HG03135 (cell line): ENCODE results near the gene RIT1.
A peak's percentile ranks its signal among the peaks of the same experiment; 100 is the strongest.
"Not testable (repeated sequence)": the region's sequence is repeated elsewhere in the genome, so short reads cannot be mapped to it uniquely, and the experiment has no call there.

Experiments
- ATAC-seq: cut with Tn5 transposase; IDR thresholded peaks from one replicate; pipeline ENCODE4 v1.9.1; 2021; ENCODE audit warnings: mild to moderate bottlenecking, moderate library complexity; ENCODE audit not compliant: unreplicated experiment

RIT1 gene

GRCh38 chr1:155934097-155934935 lies 23.2 kb upstream of the RIT1 start, which contains the start of gene KHDC4:
Gene KHDC4 (minus strand): TSS chr1:155934413. CDS start chr1:155934373, 40 bp downstream.
- peak; percentile 96 for ATAC-seq

- ATAC-seq = no peak
Measured at GRCh38 chr1:155933591-155934096, 22.5 kb upstream of the RIT1 start.

GRCh38 chr1:155932487-155932886 lies 21.3 kb upstream of the RIT1 start:
- no peak for ATAC-seq

GRCh38 chr1:155932081-155932480 lies 20.9 kb upstream of the RIT1 start:
- ATAC-seq = no peak

- ATAC-seq = no peak
Measured at GRCh38 chr1:155931332-155932038, 20.3 kb upstream of the RIT1 start.

- not testable (repeated sequence) for ATAC-seq
Measured at GRCh38 chr1:155930725-155931124, 19.6 kb upstream of the RIT1 start.

GRCh38 chr1:155929057-155929456 lies 17.9 kb upstream of the RIT1 start:
- no peak for ATAC-seq

GRCh38 chr1:155925506-155925905 lies 14.4 kb upstream of the RIT1 start:
- no peak for ATAC-seq

GRCh38 chr1:155920717-155921116 lies 9.6 kb upstream of the RIT1 start:
- no peak for ATAC-seq

- no peak for ATAC-seq
Measured at GRCh38 chr1:155919801-155920200, 8.7 kb upstream of the RIT1 start.

GRCh38 chr1:155918660-155919059 lies 7.5 kb upstream of the RIT1 start:
- ATAC-seq = no peak

- no peak for ATAC-seq
Measured at GRCh38 chr1:155913969-155914757, 3.0 kb upstream of the RIT1 start.

GRCh38 chr1:155912056-155912536 lies 947 bp upstream of the RIT1 start:
- no peak for ATAC-seq

GRCh38 chr1:155910621-155911121 lies 478 bp downstream of the RIT1 start:
- ATAC-seq = no peak

- no peak for ATAC-seq
Measured at GRCh38 chr1:155909894-155910293, 1.3 kb downstream of the RIT1 start.

GRCh38 chr1:155904261-155904660 lies 6.9 kb downstream of the RIT1 start:
- no peak for ATAC-seq

- ATAC-seq = no peak
Measured at GRCh38 chr1:155900161-155900560, 11.0 kb downstream of the RIT1 start.

- ATAC-seq = no peak
Measured at GRCh38 chr1:155899683-155900082, 11.5 kb downstream of the RIT1 start.

GRCh38 chr1:155898888-155899287 lies 12.3 kb downstream of the RIT1 start:
- no peak for ATAC-seq

GRCh38 chr1:155897746-155898145 lies 13.4 kb downstream of the RIT1 start:
- no peak for ATAC-seq

- ATAC-seq = not testable (repeated sequence)
Measured at GRCh38 chr1:155896476-155896875, 14.7 kb downstream of the RIT1 start.
